ENCODE results near the gene ASRGL1. TPM values are rescaled to one million over a fixed set of nuclear protein-coding genes. Genes with fewer than 3 reads are reported as not detected.

The ASRGL1 gene
- 5.1 and 9.5 TPM in 2 replicates for total RNA-seq
- 18.6 and 20.4 TPM in 2 replicates for polyA plus RNA-seq

- peak within 1 kb of the TSS; percentile 81 for H2AFZ ChIP-seq
- TF ChIP-seq EZH2phosphoT487 (IDR thresholded peaks at IDR 0.05; ENCODE audit: low read depth, severe bottlenecking, unreplicated experiment) = no peak
- TF ChIP-seq EZH2 (IDR thresholded peaks at IDR 0.05; ENCODE audit: borderline replicate concordance) = peak; percentile 48
- TF ChIP-seq, protein P1, sequence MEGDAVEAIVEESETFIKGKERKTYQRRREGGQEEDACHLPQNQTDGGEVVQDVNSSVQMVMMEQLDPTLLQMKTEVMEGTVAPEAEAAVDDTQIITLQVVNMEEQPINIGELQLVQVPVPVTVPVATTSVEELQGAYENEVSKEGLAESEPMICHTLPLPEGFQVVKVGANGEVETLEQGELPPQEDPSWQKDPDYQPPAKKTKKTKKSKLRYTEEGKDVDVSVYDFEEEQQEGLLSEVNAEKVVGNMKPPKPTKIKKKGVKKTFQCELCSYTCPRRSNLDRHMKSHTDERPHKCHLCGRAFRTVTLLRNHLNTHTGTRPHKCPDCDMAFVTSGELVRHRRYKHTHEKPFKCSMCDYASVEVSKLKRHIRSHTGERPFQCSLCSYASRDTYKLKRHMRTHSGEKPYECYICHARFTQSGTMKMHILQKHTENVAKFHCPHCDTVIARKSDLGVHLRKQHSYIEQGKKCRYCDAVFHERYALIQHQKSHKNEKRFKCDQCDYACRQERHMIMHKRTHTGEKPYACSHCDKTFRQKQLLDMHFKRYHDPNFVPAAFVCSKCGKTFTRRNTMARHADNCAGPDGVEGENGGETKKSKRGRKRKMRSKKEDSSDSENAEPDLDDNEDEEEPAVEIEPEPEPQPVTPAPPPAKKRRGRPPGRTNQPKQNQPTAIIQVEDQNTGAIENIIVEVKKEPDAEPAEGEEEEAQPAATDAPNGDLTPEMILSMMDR (IDR thresholded peaks at IDR 0.05; ENCODE audit: poor library complexity) = no peak
- peaks cover 7% of the 10 kb centered on the region for H3K27me3 ChIP-seq
Observed at GRCh38 chr11:62337303-62338181, at the start of gene ASRGL1. ASRGL1 (plus strand) TSS chr11:62337448; CDS start chr11:62337978, 530 bp downstream.

GRCh38 chr11:62295504-62295903, 41.7 kb upstream of the ASRGL1 start:
- no peaks in the 10 kb centered on the region for H3K27me3 ChIP-seq
- WGBS (ENCODE audit: low lambda C conversion rate, missing lambda C conversion rate) = 63% methylated on average over 2 of the region's 2 CpGs
- H3K27ac ChIP-seq = no peak overlapping the region
- no peaks in the 10 kb centered on the region for H3K36me3 ChIP-seq (replicated peaks; ENCODE audit: insufficient read depth, low read depth)
- no peak overlapping the region for H3K4me3 ChIP-seq
- H2AFZ ChIP-seq = no peak overlapping the region
- H3K9me3 ChIP-seq (ENCODE audit: low read depth) = no peaks in the 10 kb centered on the region
- no peaks in the 10 kb centered on the region for H3K79me2 ChIP-seq
- peak; percentile 69 for DNase-seq (ENCODE audit: low spot score)
- no peaks in the 10 kb centered on the region for H3K9me2 ChIP-seq (replicated peaks; ENCODE audit: insufficient read depth)
- H3K4me2 ChIP-seq = no peak overlapping the region
- no peaks in the 10 kb centered on the region for H3K4me1 ChIP-seq (ENCODE audit: insufficient read depth)
- TF ChIP-seq EZH2 (IDR thresholded peaks at IDR 0.05; ENCODE audit: borderline replicate concordance) = no peak
- no peak for TF ChIP-seq EZH2phosphoT487 (IDR thresholded peaks at IDR 0.05; ENCODE audit: low read depth, severe bottlenecking, unreplicated experiment)
- TF ChIP-seq, protein P1 (IDR thresholded peaks at IDR 0.05; ENCODE audit: poor library complexity) = no peak
- H4K20me1 ChIP-seq (ENCODE audit: insufficient read depth, poor library complexity, severe bottlenecking) = no peaks in the 10 kb centered on the region

More at GRCh38 chr11:62337303-62338181, at the start of gene ASRGL1:
- Histone ChIP-seq H3K27ac (no peak within 1 kb of the TSS), H3K9me2 (replicated peaks; ENCODE audit: insufficient read depth) (no peaks in the 10 kb centered on the region), H3K4me1 (ENCODE audit: insufficient read depth) (no peaks in the 10 kb centered on the region), H3K4me2 (peak within 1 kb of the TSS; percentile 96), H3K36me3 (replicated peaks; ENCODE audit: insufficient read depth, low read depth) (no peaks in the 10 kb centered on the region), H3K4me3 (peak within 1 kb of the TSS; percentile 34), H3K9me3 (ENCODE audit: low read depth) (no peaks in the 10 kb centered on the region), H3K79me2 (no peaks in the 10 kb centered on the region), H4K20me1 (ENCODE audit: insufficient read depth, poor library complexity, severe bottlenecking) (no peaks in the 10 kb centered on the region)
- DNase-seq (ENCODE audit: low spot score) = peak; percentile 91
- under 1% methylated on average over 78 of the region's 98 CpGs for WGBS (ENCODE audit: low lambda C conversion rate, missing lambda C conversion rate)

- DNase-seq (ENCODE audit: low spot score) = no peak
- no peaks in the 10 kb centered on the region for H3K9me3 ChIP-seq (ENCODE audit: low read depth)
- TF ChIP-seq EZH2phosphoT487 (IDR thresholded peaks at IDR 0.05; ENCODE audit: low read depth, severe bottlenecking, unreplicated experiment) (no peak), EZH2 (IDR thresholded peaks at IDR 0.05; ENCODE audit: borderline replicate concordance) (no peak)
- TF ChIP-seq, protein P1 (IDR thresholded peaks at IDR 0.05; ENCODE audit: poor library complexity) = no peak
- no peaks in the 10 kb centered on the region for H3K36me3 ChIP-seq (replicated peaks; ENCODE audit: insufficient read depth, low read depth)
- H3K27me3 ChIP-seq = peaks cover 6% of the 10 kb centered on the region
- no peaks in the 10 kb centered on the region for H3K79me2 ChIP-seq
- WGBS (ENCODE audit: low lambda C conversion rate, missing lambda C conversion rate) = 77% methylated on average over 7 of the region's 7 CpGs
- no peaks in the 10 kb centered on the region for H4K20me1 ChIP-seq (ENCODE audit: insufficient read depth, poor library complexity, severe bottlenecking)
- H3K4me3 ChIP-seq = no peak within 1 kb of the TSS
- no peak within 1 kb of the TSS for H2AFZ ChIP-seq
- no peaks in the 10 kb centered on the region for H3K9me2 ChIP-seq (replicated peaks; ENCODE audit: insufficient read depth)
- H3K4me2 ChIP-seq = no peak within 1 kb of the TSS
- H3K4me1 ChIP-seq (ENCODE audit: insufficient read depth) = no peaks in the 10 kb centered on the region
- no peak within 1 kb of the TSS for H3K27ac ChIP-seq
Observed at GRCh38 chr11:62298975-62299374, 38.3 kb upstream of the ASRGL1 start, which contains the start of gene SCGB1D4. SCGB1D4 (minus strand) TSS chr11:62299075; CDS start chr11:62299010, 65 bp downstream.
